K562 (cell line): ENCODE measurements around the gene GRID2IP. TPM values are rescaled to one million over a fixed set of nuclear protein-coding genes. Genes with fewer than 3 reads are reported as not detected.
A peak's percentile ranks its signal among the peaks of the same experiment; 100 is the strongest.

ENCODE experiments used
- CTCF ChIP-seq, 3 experiments: IDR thresholded peaks in 2 of 3; conservative IDR thresholded peaks in 1 of 3; 2 replicates each; pipeline ENCODE4 v1.5.1; 2011 to 2012; ENCODE audit warnings: low read length in 3 of 3, mild to moderate bottlenecking in 3 of 3, control low read depth in 2 of 3, improper control_type of control experiment in 1 of 3, inconsistent platforms in 1 of 3, low read depth in 1 of 3, mixed read lengths in 1 of 3, moderate library complexity in 1 of 3; ENCODE audit not compliant: insufficient read depth in 2 of 3
- REST ChIP-seq, 2 experiments: fragments of 450-650 bp; formaldehyde crosslinking in 1 of 2; IDR thresholded peaks; 2 replicates each; pipeline versions ENCODE4 v1.4.0 to v1.6.1; 2014 to 2020; ENCODE audit warnings: mild to moderate bottlenecking in 2 of 2, borderline replicate concordance in 1 of 2, low read depth in 1 of 2
- TAL1 ChIP-seq: fragments of 450-650 bp; IDR thresholded peaks from 2 replicates; pipeline ENCODE4 v1.6.1; 2016; ENCODE audit warnings: mild to moderate bottlenecking
- polyA plus RNA-seq, 8 experiments: library from polyadenylated mRNA; depleted of rRNA in 4 of 8; stranded (reverse) in 5 of 8; unstranded in 3 of 8; fragments of >200 nt; fragmentation: Nextera tagmentation in 2 of 8; fragmentation: Illumina TruSeq in 1 of 8; extraction: Ambion mirVana in 2 of 8; extraction: Trizol in 1 of 8; gene quantifications; 2 replicates each; pipeline versions ENCODE4 v1.2.1 to v1.2.3, GENCODE V29; 2011 to 2014; ENCODE audit warnings: inconsistent platforms in 1 of 8, missing spikeins in 1 of 8
- total RNA-seq, 7 experiments: library from RNA; depleted of rRNA in 6 of 7; stranded (reverse); fragments of >200 nt in 6 of 7; fragmentation: Illumina TruSeq in 2 of 7; extraction: Trizol in 2 of 7; gene quantifications; 2 replicates each; pipeline versions ENCODE4 v1.2.1 to v1.2.3, GENCODE V29; 2011 to 2021; ENCODE audit warnings: low replicate concordance in 1 of 7

The GRID2IP gene
- total and polyA plus RNA-seq, 9 of the 15 experiments (the other 6 are each of a cell fraction or from before 2014, with no cell fraction given), result not detected

- TF ChIP-seq REST (IDR thresholded peaks at IDR 0.05; ENCODE audit: borderline replicate concordance), result peak; percentile 62
- no peak for TF ChIP-seq REST (CRISPR knock-in tag; IDR thresholded peaks at IDR 0.05; ENCODE audit: low read depth)
- no peak for TF ChIP-seq CTCF (IDR thresholded peaks at IDR 0.05 in 2 of 3, conservative IDR thresholded peaks at IDR 0.05 in 1 of 3; ENCODE audit: insufficient read depth in 2 of 3, low read depth in 1 of 3, low read length in 3 of 3)
- no peak for TF ChIP-seq TAL1
Observed at GRCh38 chr7:6491194-6491593, 60.1 kb downstream of the GRID2IP start (continued).
